NCI-H1048 (cell line): Measurements from ENCODE around the gene OTX1.
"Not testable (repeated sequence)": the region's sequence is repeated elsewhere in the genome, so short reads cannot be mapped to it uniquely, and the experiment has no call there.

Experiments
- DNase-seq: peaks from one replicate; lab custom pipeline; 2025; lab: John Stamatoyannopoulos, UW

OTX1 gene

GRCh38 chr2:63058921-63059792, 8.5 kb downstream of the OTX1 start:
- no peak for DNase-seq

- DNase-seq: no peak
Observed at GRCh38 chr2:63059793-63060471, 9.3 kb downstream of the OTX1 start.

- DNase-seq: no peak
Observed at GRCh38 chr2:63060472-63060991, 9.9 kb downstream of the OTX1 start.

- DNase-seq: no peak
Observed at GRCh38 chr2:63064197-63064596, 13.6 kb downstream of the OTX1 start.

- DNase-seq: no peak
Observed at GRCh38 chr2:63064661-63065060, 14.0 kb downstream of the OTX1 start.

GRCh38 chr2:63066265-63066664, 15.6 kb downstream of the OTX1 start:
- DNase-seq: no peak

- no peak for DNase-seq
Observed at GRCh38 chr2:63066838-63067237, 16.2 kb downstream of the OTX1 start.

- no peak for DNase-seq
Observed at GRCh38 chr2:63071664-63072063, 21.0 kb downstream of the OTX1 start.

- no peak for DNase-seq
Observed at GRCh38 chr2:63073994-63074393, 23.4 kb downstream of the OTX1 start.

- not testable (repeated sequence) for DNase-seq
Observed at GRCh38 chr2:63074399-63074798, 23.8 kb downstream of the OTX1 start.

GRCh38 chr2:63078852-63079606, 28.4 kb downstream of the OTX1 start:
- peak; percentile 10 for DNase-seq

- no peak for DNase-seq
Observed at GRCh38 chr2:63081404-63081803, 30.8 kb downstream of the OTX1 start.

- no peak for DNase-seq
Observed at GRCh38 chr2:63086687-63087086, 36.1 kb downstream of the OTX1 start.

- no peak for DNase-seq
Observed at GRCh38 chr2:63092401-63092800, 41.8 kb downstream of the OTX1 start.

GRCh38 chr2:63092857-63093256, 42.2 kb downstream of the OTX1 start:
- DNase-seq: no peak

GRCh38 chr2:63093502-63093901, 42.9 kb downstream of the OTX1 start:
- DNase-seq: no peak

GRCh38 chr2:63096491-63096890, 45.9 kb downstream of the OTX1 start:
- DNase-seq: no peak

GRCh38 chr2:63099032-63099431, 48.4 kb downstream of the OTX1 start:
- no peak for DNase-seq

- no peak for DNase-seq
Observed at GRCh38 chr2:63101954-63102353, 51.3 kb downstream of the OTX1 start.

- no peak for DNase-seq
Observed at GRCh38 chr2:63104482-63104881, 53.9 kb downstream of the OTX1 start.
